Stomach smooth muscle (tissue), 2 donors: ENCODE measurements around the gene BTBD1.
A peak's percentile ranks its signal among the peaks of the same experiment; 100 is the strongest.
"Not testable (repeated sequence)": the region's sequence is repeated elsewhere in the genome, so short reads cannot be mapped to it uniquely, and the experiment has no call there.

Experiments
- H3K27ac ChIP-seq: one replicate; pipeline ENCODE4 v1.7.0; 2013; ENCODE audit warnings: mild to moderate bottlenecking, low read length, inconsistent platforms
- H3K27me3 ChIP-seq, 2 donors: one replicate each; pipeline ENCODE4 v1.7.0; 2013; ENCODE audit warnings: low read length in 2 of 2; ENCODE audit not compliant: insufficient read depth in 2 of 2, control insufficient read depth in 1 of 2
- H3K36me3 ChIP-seq, 2 donors: one replicate each; pipeline ENCODE4 v1.7.0; 2013; ENCODE audit warnings: low read length in 2 of 2; ENCODE audit not compliant: control insufficient read depth in 2 of 2, insufficient read depth in 2 of 2
- H3K4me1 ChIP-seq: one replicate; pipeline ENCODE4 v1.7.0; 2013; ENCODE audit warnings: low read length; ENCODE audit not compliant: control insufficient read depth, insufficient read depth
- H3K4me3 ChIP-seq, 2 donors: one replicate each; pipeline ENCODE4 v1.7.0; 2013; ENCODE audit warnings: low read length in 2 of 2
- H3K9ac ChIP-seq, 2 donors: one replicate each; pipeline ENCODE4 v1.7.0; 2013; ENCODE audit warnings: low read length in 2 of 2, mild to moderate bottlenecking in 1 of 2
- H3K9me3 ChIP-seq, 2 donors: one replicate each; pipeline ENCODE4 v1.7.0; 2013; ENCODE audit warnings: low read length in 2 of 2; ENCODE audit not compliant: control insufficient read depth in 2 of 2
- donor health status: healthy.
- donor health status: Pancreatic carcinoma.

The BTBD1 gene

DNA sequence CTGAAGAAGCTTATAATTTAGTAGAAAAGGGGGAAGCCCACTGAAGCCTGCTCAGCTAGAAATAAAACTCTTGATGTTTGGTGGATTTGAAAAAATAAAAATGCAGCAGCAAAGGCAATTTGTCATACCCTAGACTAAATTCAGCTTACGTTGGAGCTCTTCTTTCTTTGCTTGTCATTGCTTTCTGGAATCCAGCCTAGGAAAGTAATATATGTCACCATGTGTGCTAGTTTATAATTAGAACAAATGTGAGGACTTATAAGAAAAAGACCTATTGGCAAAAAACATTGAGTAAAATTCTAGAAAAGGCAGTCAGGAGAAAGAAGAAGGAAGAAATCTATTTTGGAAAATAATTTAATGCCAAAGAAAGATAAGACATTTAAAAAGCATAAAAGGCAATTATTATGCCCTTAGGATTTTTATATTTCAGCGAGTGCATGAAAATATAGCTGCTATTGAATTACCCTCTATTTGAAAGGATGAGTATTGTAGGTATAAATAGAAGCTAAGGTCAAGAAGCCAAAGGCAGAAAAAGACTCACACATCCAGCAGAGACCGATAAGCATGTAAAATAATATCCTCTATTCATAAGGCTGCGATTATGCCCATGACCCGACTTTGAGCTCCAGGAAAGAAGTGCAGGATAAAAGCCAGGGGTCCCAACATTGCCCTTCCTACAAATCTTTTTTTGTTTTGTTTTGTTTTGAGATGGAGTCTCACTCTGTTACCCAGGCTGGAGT lies 10.6 kb upstream of the BTBD1 start:
- peaks cover 0 to 3% of the 10 kb centered on the region in 2 donors for H3K27me3 ChIP-seq
- H3K36me3 ChIP-seq: no peaks in the 10 kb centered on the region
- H3K4me1 ChIP-seq: no peaks in the 10 kb centered on the region
- no peak overlapping the region for H3K9ac ChIP-seq
- no peak overlapping the region for H3K27ac ChIP-seq
- H3K9me3 ChIP-seq: peaks cover 3 to 7% of the 10 kb centered on the region in 2 donors
- no peak overlapping the region for H3K4me3 ChIP-seq

DNA sequence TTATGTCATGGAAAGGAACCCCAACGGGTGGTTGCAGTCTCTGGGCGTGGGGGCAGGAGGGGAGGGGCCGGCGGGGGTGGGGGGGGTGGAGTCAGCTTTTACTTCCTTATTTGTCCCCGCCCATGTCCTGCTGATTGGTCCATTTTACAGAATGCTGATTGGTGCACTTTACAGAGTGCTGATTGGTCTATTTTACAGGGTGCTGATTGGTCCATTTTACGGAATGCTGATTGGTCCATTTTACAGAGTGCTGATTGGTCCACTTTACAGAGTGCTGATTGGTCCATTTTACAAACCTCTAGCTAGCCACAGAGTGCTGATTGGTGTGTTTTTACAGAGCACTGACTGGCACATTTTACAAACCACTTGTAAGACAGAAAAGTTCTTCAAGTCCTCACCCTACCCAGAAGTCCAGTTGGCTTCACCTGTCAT lies 2.2 kb upstream of the BTBD1 start:
- H3K4me1 ChIP-seq, H3K27me3 ChIP-seq, H3K4me3 ChIP-seq, H3K9me3 ChIP-seq, H3K36me3 ChIP-seq, H3K9ac ChIP-seq, H3K27ac ChIP-seq: not testable (repeated sequence)

DNA sequence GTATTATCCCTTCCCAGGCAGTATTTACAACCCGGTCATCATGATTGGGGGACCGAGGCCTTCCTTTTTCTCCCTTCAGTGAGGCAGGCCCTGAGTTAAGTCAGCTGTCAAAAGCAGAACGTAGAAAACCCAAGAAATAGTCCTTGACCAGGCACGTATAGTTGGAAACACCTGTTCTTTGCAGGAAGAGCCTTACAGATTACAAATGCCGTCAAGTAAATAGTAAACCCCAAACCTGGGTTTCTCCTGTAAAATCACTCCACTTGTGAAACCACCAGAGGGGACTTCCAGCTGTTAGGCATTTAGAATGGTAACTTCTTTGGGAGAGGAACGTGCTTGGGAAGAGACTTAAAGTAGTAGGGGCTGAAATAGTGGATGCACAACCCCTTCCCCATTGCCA lies 1.0 kb upstream of the BTBD1 start:
- H3K4me3 ChIP-seq: no peak overlapping the region

DNA sequence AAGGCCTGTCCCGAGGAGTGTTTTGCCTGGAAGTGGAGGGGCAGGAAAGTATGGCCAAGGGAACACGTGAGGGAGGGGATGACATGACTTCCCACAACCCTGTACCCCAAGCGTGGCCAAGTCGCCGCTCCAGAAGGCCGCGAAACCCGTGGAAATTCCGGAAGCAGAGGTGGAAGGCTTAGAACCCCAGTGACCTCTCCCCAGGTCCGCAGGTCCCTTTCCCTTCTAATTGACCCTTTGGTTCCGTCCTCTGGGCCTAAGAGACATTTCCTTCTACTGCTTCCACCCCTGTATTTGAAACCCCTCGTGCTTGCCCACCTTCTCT lies 548 bp upstream of the BTBD1 start:
- no peaks in the 10 kb centered on the region for H3K27me3 ChIP-seq
- peak overlapping the region; percentile 92 to 94 for H3K4me3 ChIP-seq
- peak overlapping the region; percentile 84 for H3K27ac ChIP-seq
- peak overlapping the region; percentile 60 to 89 for H3K9ac ChIP-seq
- H3K36me3 ChIP-seq: no peaks in the 10 kb centered on the region
- H3K9me3 ChIP-seq: no peaks in the 10 kb centered on the region
- H3K4me1 ChIP-seq: peaks cover 12% of the 10 kb centered on the region

More for the DNA sequence above, 1.0 kb upstream of the BTBD1 start:
- Histone ChIP-seq H3K4me1 (peaks cover 12% of the 10 kb centered on the region), H3K9me3 (peaks cover 0 to under 1% of the 10 kb centered on the region in 2 donors), H3K36me3 (no peaks in the 10 kb centered on the region), H3K27ac (peak overlapping the region; percentile 84), H3K9ac (no peak overlapping the region), H3K27me3 (no peaks in the 10 kb centered on the region)

DNA sequence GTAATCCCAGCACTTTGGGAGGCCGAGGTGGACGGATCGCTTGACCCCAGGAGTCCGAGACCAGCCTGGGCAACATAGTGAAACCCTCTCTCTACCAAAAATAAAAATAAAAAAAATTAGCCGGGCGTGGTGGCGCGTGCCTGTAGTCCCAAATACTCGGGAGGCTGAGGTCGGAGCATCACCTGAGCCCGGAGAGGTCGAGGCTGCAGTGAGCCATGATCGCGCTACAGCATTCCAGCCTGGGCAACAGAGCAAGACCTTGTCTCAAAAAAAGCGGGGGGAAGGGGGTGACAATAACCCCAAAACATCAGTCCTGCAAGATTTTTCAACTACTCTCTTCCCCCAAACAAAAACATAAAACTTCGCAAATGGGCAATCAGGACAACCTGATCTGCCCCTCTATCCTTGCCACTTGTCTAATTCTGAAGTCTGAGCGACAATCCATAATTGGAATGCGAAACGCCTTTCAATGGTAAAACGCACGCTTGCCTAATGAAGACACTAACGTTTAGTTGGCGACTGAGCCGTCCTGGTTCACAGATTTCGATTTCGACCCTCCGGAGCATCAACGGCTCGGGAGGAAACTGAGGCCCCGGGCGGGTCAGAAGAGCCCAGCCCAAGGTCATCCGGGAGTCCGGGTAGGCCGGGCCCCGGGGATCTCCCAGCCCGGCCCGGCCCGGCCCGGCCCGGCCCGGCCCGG lies 868 bp downstream of the BTBD1 start:
- peak overlapping the region; percentile 84 for H3K27ac ChIP-seq

DNA sequence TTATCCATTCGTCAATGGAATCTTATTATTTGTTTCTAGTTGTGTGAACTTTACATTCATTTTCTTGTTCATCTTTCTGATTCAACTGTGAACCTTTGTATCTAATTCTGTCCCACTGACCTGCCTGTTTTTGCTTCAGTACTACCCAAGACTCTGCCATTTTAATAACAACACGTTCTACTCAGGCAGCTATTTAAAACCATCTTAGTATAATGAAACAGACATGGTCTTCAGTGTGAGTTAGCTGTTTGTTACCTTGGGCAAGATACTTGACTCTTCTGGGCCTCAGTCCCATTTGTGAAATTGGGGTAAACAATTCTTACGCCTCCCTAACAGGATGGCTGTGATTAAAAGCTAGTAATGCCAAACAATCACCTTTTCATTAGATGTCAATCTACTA lies 1.6 kb downstream of the BTBD1 start:
- no peaks in the 10 kb centered on the region for H3K9me3 ChIP-seq
- H3K9ac ChIP-seq: peak overlapping the region in 1 of 2 donors; percentile 89
- peaks cover 15% of the 10 kb centered on the region for H3K4me1 ChIP-seq
- H3K4me3 ChIP-seq: peak overlapping the region; percentile 92 to 94
- no peaks in the 10 kb centered on the region for H3K27me3 ChIP-seq
- H3K27ac ChIP-seq: no peak overlapping the region
- no peaks in the 10 kb centered on the region for H3K36me3 ChIP-seq

More for the DNA sequence above, 868 bp downstream of the BTBD1 start:
- Histone ChIP-seq H3K9me3 (no peaks in the 10 kb centered on the region), H3K36me3 (no peaks in the 10 kb centered on the region), H3K9ac (peak overlapping the region; percentile 89 to 92), H3K4me3 (peak overlapping the region; percentile 92 to 94), H3K27me3 (no peaks in the 10 kb centered on the region), H3K4me1 (peaks cover 15% of the 10 kb centered on the region)

DNA sequence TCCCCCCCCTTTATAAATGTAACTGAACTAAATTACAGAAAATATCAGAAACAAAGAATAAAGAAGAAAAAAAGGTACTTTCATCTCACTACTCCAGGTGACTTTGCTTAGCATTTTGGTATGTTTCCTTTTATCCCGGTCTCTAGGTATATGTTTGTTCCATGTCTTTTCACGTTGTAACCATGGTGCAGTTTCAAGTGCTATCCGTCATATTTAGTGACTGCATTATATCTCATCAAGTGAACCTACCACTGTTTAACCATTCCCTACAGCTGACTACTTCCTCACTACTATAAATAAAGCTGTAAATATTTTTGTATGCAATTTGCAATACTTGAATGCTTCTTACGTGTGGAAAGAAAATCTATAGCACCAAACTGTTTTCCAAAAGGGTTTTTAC lies 2.2 kb downstream of the BTBD1 start:
- Histone ChIP-seq H3K4me1 (peaks cover 15% of the 10 kb centered on the region), H3K4me3 (peak overlapping the region; percentile 92 to 94), H3K9me3 (no peaks in the 10 kb centered on the region), H3K36me3 (no peaks in the 10 kb centered on the region), H3K27ac (no peak overlapping the region), H3K27me3 (no peaks in the 10 kb centered on the region), H3K9ac (no peak overlapping the region)

DNA sequence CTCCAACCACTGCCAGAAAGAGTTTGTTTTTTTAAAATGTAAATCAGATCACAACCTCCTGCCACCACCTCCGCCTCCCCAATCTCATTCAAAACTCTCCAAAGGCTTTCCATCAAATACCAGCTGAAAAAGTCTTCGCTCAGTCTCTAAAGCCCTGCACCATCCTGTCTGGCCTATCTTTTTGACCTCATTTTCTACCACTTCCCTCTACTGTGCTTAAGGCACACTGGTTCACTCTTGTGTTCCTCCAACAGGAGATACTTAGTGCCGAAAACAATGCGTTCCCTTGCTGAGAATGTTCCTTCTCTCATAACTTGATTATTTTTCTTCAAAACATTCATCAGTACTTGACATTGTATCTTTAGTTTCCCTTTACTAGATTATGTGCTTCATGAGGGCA lies 3.5 kb downstream of the BTBD1 start:
- Histone ChIP-seq H3K9ac (no peak overlapping the region), H3K4me3 (no peak overlapping the region), H3K36me3 (no peaks in the 10 kb centered on the region), H3K27ac (no peak overlapping the region), H3K27me3 (no peaks in the 10 kb centered on the region), H3K9me3 (no peaks in the 10 kb centered on the region), H3K4me1 (peaks cover 15% of the 10 kb centered on the region)

DNA sequence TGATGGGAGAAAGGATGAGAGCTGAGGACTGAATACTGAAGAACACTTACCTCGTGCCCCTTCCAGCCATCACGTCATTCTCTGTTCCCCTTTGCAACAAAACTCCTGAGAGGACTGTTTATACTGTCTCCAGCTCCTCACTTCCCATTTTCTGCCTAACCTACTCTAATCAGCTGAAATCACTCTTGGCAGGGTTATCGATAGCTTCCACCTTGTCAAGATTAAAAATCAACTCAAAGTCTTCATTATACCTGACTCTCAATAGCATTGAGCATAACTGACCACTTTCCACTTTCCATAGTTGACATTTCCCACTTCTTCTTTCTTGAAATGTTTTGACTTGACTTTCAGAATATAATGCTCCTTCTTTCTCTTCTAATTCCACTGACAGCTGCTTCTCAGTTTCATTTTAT lies 4.3 kb downstream of the BTBD1 start:
- H3K4me1 ChIP-seq: peaks cover 20% of the 10 kb centered on the region
- H3K9ac ChIP-seq: no peak overlapping the region
- H3K27me3 ChIP-seq: no peaks in the 10 kb centered on the region
- H3K27ac ChIP-seq: no peak overlapping the region
- no peaks in the 10 kb centered on the region for H3K36me3 ChIP-seq
- H3K4me3 ChIP-seq: no peak overlapping the region
- no peaks in the 10 kb centered on the region for H3K9me3 ChIP-seq

DNA sequence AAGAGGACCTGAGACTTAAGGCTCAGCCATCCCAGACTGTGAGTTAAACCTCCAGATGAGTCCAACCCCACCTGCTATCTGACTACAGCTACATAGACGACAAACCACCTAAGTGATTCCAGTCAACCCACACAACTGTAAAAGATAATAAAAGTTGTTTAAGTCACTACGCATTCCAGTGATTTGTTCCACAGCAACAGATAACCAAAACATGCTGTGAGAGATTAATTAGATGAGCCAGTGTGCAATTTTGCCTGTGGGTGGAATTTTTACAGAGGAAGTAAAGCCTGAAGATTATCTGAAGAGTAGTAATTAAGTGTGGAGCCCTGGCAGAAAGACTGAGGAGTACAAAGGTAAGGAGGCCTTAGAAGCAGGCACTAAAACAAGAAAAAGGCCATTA lies 5.4 kb downstream of the BTBD1 start:
- no peak overlapping the region for H3K9ac ChIP-seq
- no peaks in the 10 kb centered on the region for H3K27me3 ChIP-seq
- H3K27ac ChIP-seq: no peak overlapping the region
- H3K4me1 ChIP-seq: peaks cover 16% of the 10 kb centered on the region
- no peak overlapping the region for H3K4me3 ChIP-seq
- H3K9me3 ChIP-seq: no peaks in the 10 kb centered on the region
- no peaks in the 10 kb centered on the region for H3K36me3 ChIP-seq
